GM23338 (cell line): ENCODE measurements around the gene C11orf42. TPM values are rescaled to one million over a fixed set of nuclear protein-coding genes. Genes with fewer than 3 reads are reported as not detected.

Experiments
- ATAC-seq: fragments of 200-7000 bp; cut with Tn5 transposase; 3 replicates; pipeline ENCODE4 v1.9.1; 2020
- DNase-seq: peaks from one replicate; pipeline ENCODE4 v3.0.0-alpha.2; 2015; ENCODE audit warnings: low spot score
- H2AFZ ChIP-seq: fragments of 200-600 bp; sonication (generic); 2 replicates; pipeline ENCODE4 v1.8.0; 2016; ENCODE audit warnings: antibody characterized with exemption, mild to moderate bottlenecking, moderate library complexity
- H3F3A ChIP-seq: fragments of 200-600 bp; sonication (generic); replicated peaks from 2 replicates; pipeline ENCODE4 v1.8.0; 2017; ENCODE audit warnings: antibody characterized with exemption, mixed run types, low read depth
- H3K27ac ChIP-seq: fragments of 200-600 bp; sonication (generic); 2 replicates; pipeline ENCODE4 v1.6.1; 2016; ENCODE audit warnings: low read depth
- H3K27me3 ChIP-seq: fragments of 200-600 bp; sonication (generic); 2 replicates; pipeline ENCODE4 v1.8.0; 2016; ENCODE audit warnings: mild to moderate bottlenecking, mixed run types, moderate library complexity; ENCODE audit not compliant: insufficient read depth
- H3K36me3 ChIP-seq: fragments of 200-600 bp; sonication (generic); 2 replicates; pipeline ENCODE4 v1.8.0; 2016; ENCODE audit warnings: mild to moderate bottlenecking; ENCODE audit not compliant: insufficient read depth
- H3K4me1 ChIP-seq: fragments of 200-600 bp; sonication (generic); 2 replicates; pipeline ENCODE4 v1.8.0; 2016; ENCODE audit warnings: mild to moderate bottlenecking, moderate library complexity; ENCODE audit not compliant: insufficient read depth
- H3K4me2 ChIP-seq: fragments of 200-600 bp; sonication (generic); 2 replicates; pipeline ENCODE4 v1.7.1; 2017; ENCODE audit warnings: mixed run types
- H3K4me3 ChIP-seq: fragments of 200-600 bp; sonication (generic); 2 replicates; pipeline ENCODE4 v1.6.1; 2016; ENCODE audit warnings: mixed run types
- H3K79me2 ChIP-seq: fragments of 200-600 bp; sonication (generic); replicated peaks from 2 replicates; pipeline ENCODE4 v1.8.0; 2017; ENCODE audit warnings: mild to moderate bottlenecking; ENCODE audit not compliant: insufficient read depth
- H3K9me2 ChIP-seq: fragments of 200-600 bp; sonication (generic); 2 replicates; pipeline ENCODE4 v1.8.0; 2017; ENCODE audit not compliant: insufficient read depth
- H4K20me1 ChIP-seq: fragments of 200-600 bp; sonication (generic); replicated peaks from 2 replicates; pipeline ENCODE4 v1.8.0; 2017; ENCODE audit warnings: mild to moderate bottlenecking; ENCODE audit not compliant: insufficient read depth
- H3K27ac Mint-ChIP-seq: 2 replicates; pipeline ENCODE4 v1.8.0; 2020; ENCODE audit warnings: inconsistent platforms, mild to moderate bottlenecking, moderate library complexity, mixed read lengths
- H3K27me3 Mint-ChIP-seq: 3 replicates; pipeline ENCODE4 v1.8.0; 2022; ENCODE audit warnings: low read depth, mild to moderate bottlenecking, moderate library complexity, mixed read lengths, inconsistent platforms; ENCODE audit not compliant: insufficient read depth, poor library complexity
- H3K36me3 Mint-ChIP-seq: 3 replicates; pipeline ENCODE4 v1.8.0; 2021; ENCODE audit warnings: low read depth, mild to moderate bottlenecking, inconsistent platforms, moderate library complexity, mixed read lengths
- H3K4me1 Mint-ChIP-seq: 3 replicates; pipeline ENCODE4 v1.8.0; 2020; ENCODE audit warnings: mild to moderate bottlenecking, inconsistent platforms, mixed read lengths
- H3K4me3 Mint-ChIP-seq: 3 replicates; pipeline ENCODE4 v1.8.0; 2021; ENCODE audit warnings: moderate library complexity, mild to moderate bottlenecking, inconsistent platforms, mixed read lengths
- H3K9me3 Mint-ChIP-seq: 3 replicates; pipeline ENCODE4 v1.8.0; 2020; ENCODE audit warnings: moderate library complexity, mild to moderate bottlenecking, inconsistent platforms, mixed read lengths
- CREB1 ChIP-seq: fragments of 250-450 bp; sonication (Bioruptor Pico); IDR thresholded peaks from 2 replicates; pipeline ENCODE4 v1.5.0; 2020; ENCODE audit warnings: low read depth, mild to moderate bottlenecking, moderate library complexity
- EZH2 ChIP-seq: fragments of 200-600 bp; sonication (generic); IDR thresholded peaks from one replicate; pipeline ENCODE4 v1.8.0; 2017; ENCODE audit warnings: antibody characterized with exemption, mild to moderate bottlenecking, low read depth; ENCODE audit not compliant: unreplicated experiment
- EZH2phosphoT487 ChIP-seq: fragments of 200-600 bp; sonication (generic); IDR thresholded peaks from one replicate; pipeline ENCODE4 v1.8.1; 2018; ENCODE audit warnings: antibody characterized with exemption; ENCODE audit not compliant: unreplicated experiment
- JUNB ChIP-seq: IDR thresholded peaks from one replicate; pipeline ENCODE4 v1.6.1; 2016; ENCODE audit warnings: antibody characterized with exemption; ENCODE audit not compliant: unreplicated experiment
- NANOG ChIP-seq: IDR thresholded peaks from 2 replicates; pipeline ENCODE4 v1.6.1; 2016; ENCODE audit warnings: antibody characterized with exemption, borderline replicate concordance
- REST ChIP-seq: IDR thresholded peaks from one replicate; pipeline ENCODE4 v1.6.1; 2018; ENCODE audit warnings: antibody characterized with exemption; ENCODE audit not compliant: unreplicated experiment
- STAT1 ChIP-seq: IDR thresholded peaks from one replicate; pipeline ENCODE4 v1.6.1; 2016; ENCODE audit warnings: antibody characterized with exemption; ENCODE audit not compliant: unreplicated experiment
- ZNF331 ChIP-seq: fragments of 250-450 bp; sonication (Bioruptor Pico); IDR thresholded peaks from 2 replicates; pipeline ENCODE4 v1.5.0; 2020; ENCODE audit warnings: low read depth, mild to moderate bottlenecking, moderate library complexity
- ZNF462 ChIP-seq: fragments of 250-450 bp; sonication (Bioruptor Pico); IDR thresholded peaks from 2 replicates; pipeline ENCODE4 v1.5.0; 2020; ENCODE audit warnings: mild to moderate bottlenecking, moderate library complexity
- polyA plus RNA-seq: library from polyadenylated mRNA; unstranded; fragments of >200 nt; fragmentation: Nextera tagmentation; extraction: Ambion mirVana; gene quantifications from 2 replicates; pipeline ENCODE4 v1.2.1, GENCODE V29; 2016
- total RNA-seq: library from RNA; depleted of rRNA; stranded (reverse); fragments of >200 nt; shearing (Covaris generic); gene quantifications from 2 replicates; pipeline ENCODE4 v1.2.3, GENCODE V29; 2014
- TF ChIP-seq, protein P1 (sequence below), 2 experiments: fragments of 200-600 bp in 1 of 2; sonication (generic) in 1 of 2; conservative IDR thresholded peaks; 2 replicates each; pipeline versions ENCODE4 v1.5.1 to v1.6.1; 2016 to 2017; ENCODE audit warnings: antibody characterized with exemption in 2 of 2, low read depth in 2 of 2, mild to moderate bottlenecking in 2 of 2, moderate library complexity in 1 of 2
- TF ChIP-seq, protein P2 (sequence below): IDR thresholded peaks from 2 replicates; pipeline ENCODE4 v1.6.1; 2016; ENCODE audit warnings: antibody characterized with exemption

C11orf42 gene
- total and polyA plus RNA-seq, 2 experiments from 2014 or later: not detected

DNA sequence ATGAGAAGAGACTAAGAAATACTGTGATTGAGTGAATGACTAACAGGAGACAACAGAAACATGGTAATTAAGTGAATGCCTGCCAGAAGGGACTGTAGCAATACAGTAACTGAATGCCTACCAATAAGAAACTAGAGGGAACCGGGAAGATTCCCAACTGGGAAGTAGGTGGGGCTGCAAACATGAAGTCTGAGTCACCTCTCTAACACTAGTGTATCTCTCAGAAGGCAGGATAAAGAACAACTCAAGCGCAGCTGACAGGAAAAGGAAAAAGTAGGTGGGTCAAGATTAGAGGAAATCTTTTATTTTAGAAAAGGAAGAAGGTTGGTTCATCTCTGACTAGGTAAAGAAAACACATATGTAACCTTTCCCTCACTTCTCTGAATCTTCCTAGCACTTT, 14.0 kb downstream of the C11orf42 start (continued):
- TF ChIP-seq ZNF462 (CRISPR knock-in tag) (no peak), ZNF331 (no peak)

DNA sequence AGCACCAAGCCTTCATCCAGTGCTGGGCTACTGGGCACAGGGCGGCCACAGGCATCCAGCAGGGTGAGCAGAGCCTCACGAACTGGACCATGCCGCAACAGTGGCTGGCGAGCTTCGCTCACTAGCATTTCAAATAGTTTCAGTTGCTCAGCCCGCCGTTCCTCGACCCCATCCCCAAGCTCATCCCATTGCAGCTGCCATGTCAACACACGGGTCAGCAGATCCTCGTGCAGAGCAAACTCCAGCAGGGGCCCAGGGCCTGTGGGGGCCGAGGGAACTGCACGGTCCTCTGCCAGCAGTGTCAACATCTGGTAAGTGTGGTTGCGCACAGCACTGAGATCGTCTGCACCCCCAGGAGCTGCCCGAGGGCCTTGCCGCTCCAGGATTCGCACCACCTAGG, 18.5 kb downstream of the C11orf42 start:
- DNase-seq (no peak), ATAC-seq (no peak)
- H3K27me3 ChIP-seq: no peaks in the 10 kb centered on the region
- peaks cover 5% of the 10 kb centered on the region; the same call in 1 of the 2 replicates for H3K36me3 ChIP-seq
- no peaks in the 10 kb centered on the region for H3K9me2 ChIP-seq
- no peaks in the 10 kb centered on the region for H3F3A ChIP-seq
- no peak overlapping the region for H3K4me3 ChIP-seq
- H3K9me3 Mint-ChIP-seq: no peaks in the 10 kb centered on the region
- peaks cover 30% of the 10 kb centered on the region for H4K20me1 ChIP-seq
- H3K4me1 Mint-ChIP-seq: no peaks in the 10 kb centered on the region
- no peak overlapping the region for H3K4me3 Mint-ChIP-seq
- no peaks in the 10 kb centered on the region for H3K27me3 Mint-ChIP-seq
- H3K79me2 ChIP-seq: peaks cover 32% of the 10 kb centered on the region
- no peak overlapping the region for H3K27ac Mint-ChIP-seq
- H3K4me1 ChIP-seq: no peaks in the 10 kb centered on the region
- H3K36me3 Mint-ChIP-seq: peaks cover 12% of the 10 kb centered on the region; the same call in 2 of the 3 replicates
- no peak overlapping the region for H3K27ac ChIP-seq
- no peak overlapping the region for H2AFZ ChIP-seq
- H3K4me2 ChIP-seq: no peak overlapping the region
- TF ChIP-seq EZH2phosphoT487 (no peak), STAT1 (no peak), ZNF331 (no peak), EZH2 (no peak), CREB1 (CRISPR knock-in tag) (no peak), REST (no peak), JUNB (no peak), NANOG (no peak)
- TF ChIP-seq, protein P1, sequence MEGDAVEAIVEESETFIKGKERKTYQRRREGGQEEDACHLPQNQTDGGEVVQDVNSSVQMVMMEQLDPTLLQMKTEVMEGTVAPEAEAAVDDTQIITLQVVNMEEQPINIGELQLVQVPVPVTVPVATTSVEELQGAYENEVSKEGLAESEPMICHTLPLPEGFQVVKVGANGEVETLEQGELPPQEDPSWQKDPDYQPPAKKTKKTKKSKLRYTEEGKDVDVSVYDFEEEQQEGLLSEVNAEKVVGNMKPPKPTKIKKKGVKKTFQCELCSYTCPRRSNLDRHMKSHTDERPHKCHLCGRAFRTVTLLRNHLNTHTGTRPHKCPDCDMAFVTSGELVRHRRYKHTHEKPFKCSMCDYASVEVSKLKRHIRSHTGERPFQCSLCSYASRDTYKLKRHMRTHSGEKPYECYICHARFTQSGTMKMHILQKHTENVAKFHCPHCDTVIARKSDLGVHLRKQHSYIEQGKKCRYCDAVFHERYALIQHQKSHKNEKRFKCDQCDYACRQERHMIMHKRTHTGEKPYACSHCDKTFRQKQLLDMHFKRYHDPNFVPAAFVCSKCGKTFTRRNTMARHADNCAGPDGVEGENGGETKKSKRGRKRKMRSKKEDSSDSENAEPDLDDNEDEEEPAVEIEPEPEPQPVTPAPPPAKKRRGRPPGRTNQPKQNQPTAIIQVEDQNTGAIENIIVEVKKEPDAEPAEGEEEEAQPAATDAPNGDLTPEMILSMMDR (conservative IDR thresholded peaks at IDR 0.05; ENCODE audit: low read depth in 2 of 2): no peak
- TF ChIP-seq, protein P2, sequence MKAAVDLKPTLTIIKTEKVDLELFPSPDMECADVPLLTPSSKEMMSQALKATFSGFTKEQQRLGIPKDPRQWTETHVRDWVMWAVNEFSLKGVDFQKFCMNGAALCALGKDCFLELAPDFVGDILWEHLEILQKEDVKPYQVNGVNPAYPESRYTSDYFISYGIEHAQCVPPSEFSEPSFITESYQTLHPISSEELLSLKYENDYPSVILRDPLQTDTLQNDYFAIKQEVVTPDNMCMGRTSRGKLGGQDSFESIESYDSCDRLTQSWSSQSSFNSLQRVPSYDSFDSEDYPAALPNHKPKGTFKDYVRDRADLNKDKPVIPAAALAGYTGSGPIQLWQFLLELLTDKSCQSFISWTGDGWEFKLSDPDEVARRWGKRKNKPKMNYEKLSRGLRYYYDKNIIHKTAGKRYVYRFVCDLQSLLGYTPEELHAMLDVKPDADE: no peak
